ENCODE results near the gene TPRX1.

Gene TPRX1

DNA sequence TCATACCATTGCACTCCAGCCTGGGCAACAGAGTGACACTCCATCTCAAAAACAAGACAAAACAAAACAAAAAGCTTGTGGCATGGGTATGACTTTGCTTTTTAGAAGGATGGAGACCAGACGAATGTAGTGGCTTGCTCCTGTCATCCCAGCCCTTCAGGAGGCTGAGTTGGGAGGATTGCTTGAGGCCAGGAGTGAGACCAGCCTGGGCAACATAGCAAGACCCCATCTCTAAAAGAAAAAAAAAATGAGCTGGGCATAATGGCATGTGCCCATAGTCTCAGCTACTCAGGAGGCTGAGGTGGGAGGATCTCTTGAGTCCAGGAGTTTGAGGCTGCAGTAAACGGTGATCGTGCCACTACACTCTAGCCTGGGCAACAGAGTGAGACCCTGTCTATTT is 42.2 kb downstream of the TPRX1 start:
- no peak for DNase-seq (ENCODE audit: low read depth)
- H3K4me3 ChIP-seq (ENCODE audit: low read depth, low read length) = no peak overlapping the region
- TF ChIP-seq, protein P1, sequence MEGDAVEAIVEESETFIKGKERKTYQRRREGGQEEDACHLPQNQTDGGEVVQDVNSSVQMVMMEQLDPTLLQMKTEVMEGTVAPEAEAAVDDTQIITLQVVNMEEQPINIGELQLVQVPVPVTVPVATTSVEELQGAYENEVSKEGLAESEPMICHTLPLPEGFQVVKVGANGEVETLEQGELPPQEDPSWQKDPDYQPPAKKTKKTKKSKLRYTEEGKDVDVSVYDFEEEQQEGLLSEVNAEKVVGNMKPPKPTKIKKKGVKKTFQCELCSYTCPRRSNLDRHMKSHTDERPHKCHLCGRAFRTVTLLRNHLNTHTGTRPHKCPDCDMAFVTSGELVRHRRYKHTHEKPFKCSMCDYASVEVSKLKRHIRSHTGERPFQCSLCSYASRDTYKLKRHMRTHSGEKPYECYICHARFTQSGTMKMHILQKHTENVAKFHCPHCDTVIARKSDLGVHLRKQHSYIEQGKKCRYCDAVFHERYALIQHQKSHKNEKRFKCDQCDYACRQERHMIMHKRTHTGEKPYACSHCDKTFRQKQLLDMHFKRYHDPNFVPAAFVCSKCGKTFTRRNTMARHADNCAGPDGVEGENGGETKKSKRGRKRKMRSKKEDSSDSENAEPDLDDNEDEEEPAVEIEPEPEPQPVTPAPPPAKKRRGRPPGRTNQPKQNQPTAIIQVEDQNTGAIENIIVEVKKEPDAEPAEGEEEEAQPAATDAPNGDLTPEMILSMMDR (IDR thresholded peaks at IDR 0.05; ENCODE audit: low read depth, low read length, missing control alignments) = no peak
- in situ Hi-C loops (cut with HindIII; ENCODE audit: low sequenced_read_pairs) = no loop called here

DNA sequence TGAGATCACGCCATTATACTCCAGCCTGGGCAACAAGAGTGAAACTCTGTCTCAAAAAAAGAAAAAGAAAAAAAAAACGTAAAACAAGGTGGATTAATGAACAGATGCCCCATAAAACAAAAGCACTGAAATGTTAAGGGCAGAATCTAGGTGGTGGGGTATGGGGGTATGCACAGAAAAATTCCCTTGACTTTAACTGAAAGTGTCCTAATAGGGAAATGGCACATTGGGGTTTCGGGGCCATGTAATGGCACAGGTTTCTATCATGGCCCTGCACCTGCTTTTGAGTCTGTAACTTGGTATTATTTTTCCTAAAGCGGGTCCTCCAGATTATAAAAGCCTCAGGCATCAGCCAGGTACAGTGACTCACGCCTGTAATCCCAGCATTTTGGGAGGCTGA is 42.8 kb downstream of the TPRX1 start:
- in situ Hi-C loops (cut with HindIII; ENCODE audit: low sequenced_read_pairs) = no loop called here
- H3K4me3 ChIP-seq (ENCODE audit: low read depth, low read length) = no peak overlapping the region
- TF ChIP-seq, protein P1 (IDR thresholded peaks at IDR 0.05; ENCODE audit: low read depth, low read length, missing control alignments) = no peak
- DNase-seq (ENCODE audit: low read depth) = no peak

DNA sequence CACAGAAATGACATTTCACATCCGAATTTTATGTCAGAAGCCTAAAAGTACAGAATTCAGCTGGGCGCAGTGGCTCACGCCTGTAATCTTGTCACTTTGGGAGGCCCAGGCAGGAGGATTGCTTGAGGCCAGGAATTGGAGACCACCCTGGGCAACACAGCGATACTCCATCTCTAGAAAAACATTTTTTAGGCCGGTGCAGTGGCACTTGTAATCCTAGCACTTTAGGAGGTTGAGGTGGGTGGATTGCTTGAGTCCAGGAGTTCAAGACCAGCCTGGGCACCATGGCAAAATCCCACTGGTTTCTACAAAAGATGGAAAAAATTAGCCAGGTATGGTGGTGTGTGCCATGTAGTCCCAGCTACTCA is 43.7 kb downstream of the TPRX1 start:
- TF ChIP-seq, protein P1 (IDR thresholded peaks at IDR 0.05; ENCODE audit: low read depth, low read length, missing control alignments) = no peak
- DNase-seq (ENCODE audit: low read depth) = no peak
- no peak overlapping the region for H3K4me3 ChIP-seq (ENCODE audit: low read depth, low read length)
- in situ Hi-C loops (cut with HindIII; ENCODE audit: low sequenced_read_pairs) = no loop called here

DNA sequence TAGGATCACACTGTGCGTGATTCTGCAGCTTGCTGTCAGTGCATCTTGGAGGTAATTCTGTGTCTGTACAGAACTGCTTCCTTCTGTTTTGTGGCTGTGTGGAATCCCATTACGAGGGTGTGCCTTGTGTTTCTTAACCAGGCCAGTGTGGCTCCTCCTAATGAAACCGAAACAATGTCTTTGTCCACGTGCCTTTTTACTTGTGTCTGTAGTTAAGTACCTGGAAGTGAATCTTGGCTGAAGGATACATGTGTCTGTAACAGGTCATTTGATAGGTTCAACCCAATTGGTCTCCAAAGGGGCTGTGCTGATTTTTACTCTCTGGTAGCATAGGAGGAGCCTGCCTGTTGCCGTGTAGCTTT is 45.9 kb downstream of the TPRX1 start:
- TF ChIP-seq, protein P1 (IDR thresholded peaks at IDR 0.05; ENCODE audit: low read depth, low read length, missing control alignments) = no peak
- no peak overlapping the region for H3K4me3 ChIP-seq (ENCODE audit: low read depth, low read length)
- no peak for DNase-seq (ENCODE audit: low read depth)
- in situ Hi-C loops (cut with HindIII; ENCODE audit: low sequenced_read_pairs) = no loop called here

DNA sequence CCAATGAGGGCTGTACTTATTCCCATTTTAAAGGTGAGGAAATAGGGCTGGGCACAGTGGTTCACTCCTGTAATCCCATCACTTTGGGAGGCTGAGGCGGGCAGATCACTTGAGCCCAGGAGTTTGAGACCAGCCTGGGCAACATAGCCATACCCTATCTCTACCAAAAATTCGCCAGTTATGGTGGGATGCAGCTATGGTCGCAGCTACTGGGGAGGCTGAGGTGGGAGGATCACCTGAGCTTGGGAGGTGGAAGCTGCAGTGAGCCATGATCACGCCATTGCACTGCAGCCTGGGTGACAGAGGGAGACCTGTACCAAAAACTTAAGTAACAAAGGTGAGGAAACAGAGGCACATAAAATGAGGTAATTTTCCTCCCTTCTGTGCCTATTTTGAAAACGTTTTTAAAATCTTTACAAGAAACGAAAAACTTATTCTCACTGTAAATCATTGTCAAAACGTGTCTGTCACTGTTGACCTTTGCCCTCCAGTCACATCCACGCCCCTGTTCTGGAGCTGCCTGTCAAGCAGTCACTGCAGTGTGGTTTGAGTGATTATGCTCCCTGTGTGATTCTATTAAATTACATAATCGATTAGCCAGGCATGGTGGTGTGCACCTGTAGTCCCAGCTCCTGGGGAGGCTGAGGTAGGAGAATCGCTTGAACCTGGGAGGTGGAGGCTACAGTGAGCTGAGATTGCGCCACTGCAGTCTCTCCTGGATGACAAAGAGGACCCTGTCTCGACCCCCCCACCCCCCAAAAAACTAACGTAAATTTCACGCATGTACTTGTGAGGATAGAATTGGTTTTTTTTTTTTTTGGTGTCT is 46.5 kb downstream of the TPRX1 start:
- in situ Hi-C loops (cut with HindIII; ENCODE audit: low sequenced_read_pairs) = no loop called here

DNA sequence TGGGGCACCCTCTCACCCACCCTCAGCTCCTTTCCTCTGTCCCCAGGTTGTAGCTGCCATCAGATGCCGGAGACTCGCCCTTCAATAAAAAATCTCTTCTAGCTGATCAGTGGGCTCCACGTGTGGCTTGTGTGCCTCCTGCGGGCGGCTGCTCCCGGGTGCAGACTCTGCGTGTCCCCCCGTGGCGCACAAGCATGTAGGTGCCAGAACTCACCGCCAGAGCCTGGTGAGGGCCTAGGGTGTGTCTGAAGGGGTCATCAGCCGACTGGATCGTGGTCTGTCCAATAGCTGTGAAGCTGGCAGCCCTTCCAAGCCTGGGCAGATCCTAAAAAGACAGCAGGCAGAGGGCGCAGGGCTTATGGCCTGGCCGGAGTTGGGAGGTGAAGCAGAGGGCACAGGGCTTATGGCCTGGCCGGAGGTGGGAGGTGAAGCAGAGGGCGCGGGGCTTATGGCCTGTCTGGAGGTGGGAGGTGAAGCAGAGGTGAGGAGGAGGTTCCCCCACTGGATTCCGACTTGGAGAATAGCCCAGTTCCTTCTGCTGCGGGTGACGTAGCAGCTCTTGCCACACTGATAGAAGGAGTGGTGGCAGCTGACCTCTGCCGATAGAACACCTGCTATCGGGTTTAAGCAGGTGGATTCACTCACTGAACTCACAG is 47.3 kb downstream of the TPRX1 start:
- no peak for DNase-seq (ENCODE audit: low read depth)
- no peak overlapping the region for H3K4me3 ChIP-seq (ENCODE audit: low read depth, low read length)
- TF ChIP-seq, protein P1 (IDR thresholded peaks at IDR 0.05; ENCODE audit: low read depth, low read length, missing control alignments) = no peak
- in situ Hi-C loops (cut with HindIII; ENCODE audit: low sequenced_read_pairs) = no loop called here

More for the DNA sequence above, 46.5 kb downstream of the TPRX1 start:
- no peak overlapping the region for H3K4me3 ChIP-seq (ENCODE audit: low read depth, low read length)
- TF ChIP-seq, protein P1 (IDR thresholded peaks at IDR 0.05; ENCODE audit: low read depth, low read length, missing control alignments) = no peak
- DNase-seq (ENCODE audit: low read depth) = no peak

Measured in astrocyte of the cerebellum (primary cell).